Neutrophil (primary cell): ENCODE results near the gene ZNF423.

ENCODE experiments used
- H3K27ac ChIP-seq: fragments of 200-600 bp; sonication (generic); 2 replicates; pipeline ENCODE4 v1.5.1; 2016; ENCODE audit warnings: mild to moderate bottlenecking, moderate library complexity
- H3K27me3 ChIP-seq: fragments of 200-600 bp; sonication (generic); 2 replicates; pipeline ENCODE4 v1.6.0; 2016; ENCODE audit warnings: mild to moderate bottlenecking
- H3K36me3 ChIP-seq: fragments of 200-600 bp; sonication (generic); 2 replicates; pipeline ENCODE4 v1.5.1; 2017
- H3K4me1 ChIP-seq, 2 experiments: fragments of 200-600 bp in 1 of 2; sonication (generic) in 1 of 2; 1 replicate in 1 of 2; 2 replicates in 1 of 2; pipeline versions ENCODE4 v1.5.1 to v1.6.1; 2013 to 2016; ENCODE audit warnings: low read depth in 1 of 2, low read length in 1 of 2, mild to moderate bottlenecking in 1 of 2, moderate library complexity in 1 of 2; ENCODE audit not compliant: control insufficient read depth in 1 of 2, insufficient read depth in 1 of 2
- H3K4me3 ChIP-seq, 2 experiments: fragments of 200-600 bp in 1 of 2; sonication (generic) in 1 of 2; 1 replicate in 1 of 2; 2 replicates in 1 of 2; pipeline ENCODE4 v1.5.1; 2013 to 2016; ENCODE audit warnings: low read depth in 1 of 2, low read length in 1 of 2, mild to moderate bottlenecking in 1 of 2, moderate library complexity in 1 of 2
- H3K9me3 ChIP-seq: fragments of 200-600 bp; sonication (generic); 2 replicates; pipeline ENCODE4 v1.5.1; 2016
- TF ChIP-seq, protein P1 (sequence below): fragments of 200-600 bp; sonication (generic); IDR thresholded peaks from 2 replicates; pipeline ENCODE4 v1.5.1; 2016; ENCODE audit warnings: antibody characterized with exemption

Gene ZNF423

DNA sequence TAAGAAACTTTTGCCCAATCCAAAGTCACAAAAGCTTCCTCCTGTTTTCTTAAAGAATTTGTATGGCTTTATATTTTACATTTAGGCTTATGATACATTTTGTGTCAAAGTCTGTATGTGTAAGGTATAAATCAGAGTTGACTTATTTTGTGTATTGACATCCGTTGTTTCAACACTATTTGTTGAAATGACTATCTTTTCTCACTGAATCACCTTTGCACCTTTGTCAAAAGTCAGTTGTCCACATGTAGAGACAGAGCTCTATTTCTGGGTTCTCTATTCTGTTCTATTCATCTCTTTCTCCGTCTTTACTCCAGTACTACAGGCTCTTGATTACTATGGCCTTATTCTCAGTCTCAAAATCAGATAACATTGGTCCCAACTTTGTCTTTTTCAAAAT, 409.1 kb downstream of the ZNF423 start:
- no peak overlapping the region for H3K27ac ChIP-seq
- H3K9me3 ChIP-seq = no peaks in the 10 kb centered on the region
- no peaks in the 10 kb centered on the region for H3K4me1 ChIP-seq
- no peaks in the 10 kb centered on the region for H3K36me3 ChIP-seq
- TF ChIP-seq, protein P1, sequence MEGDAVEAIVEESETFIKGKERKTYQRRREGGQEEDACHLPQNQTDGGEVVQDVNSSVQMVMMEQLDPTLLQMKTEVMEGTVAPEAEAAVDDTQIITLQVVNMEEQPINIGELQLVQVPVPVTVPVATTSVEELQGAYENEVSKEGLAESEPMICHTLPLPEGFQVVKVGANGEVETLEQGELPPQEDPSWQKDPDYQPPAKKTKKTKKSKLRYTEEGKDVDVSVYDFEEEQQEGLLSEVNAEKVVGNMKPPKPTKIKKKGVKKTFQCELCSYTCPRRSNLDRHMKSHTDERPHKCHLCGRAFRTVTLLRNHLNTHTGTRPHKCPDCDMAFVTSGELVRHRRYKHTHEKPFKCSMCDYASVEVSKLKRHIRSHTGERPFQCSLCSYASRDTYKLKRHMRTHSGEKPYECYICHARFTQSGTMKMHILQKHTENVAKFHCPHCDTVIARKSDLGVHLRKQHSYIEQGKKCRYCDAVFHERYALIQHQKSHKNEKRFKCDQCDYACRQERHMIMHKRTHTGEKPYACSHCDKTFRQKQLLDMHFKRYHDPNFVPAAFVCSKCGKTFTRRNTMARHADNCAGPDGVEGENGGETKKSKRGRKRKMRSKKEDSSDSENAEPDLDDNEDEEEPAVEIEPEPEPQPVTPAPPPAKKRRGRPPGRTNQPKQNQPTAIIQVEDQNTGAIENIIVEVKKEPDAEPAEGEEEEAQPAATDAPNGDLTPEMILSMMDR = no peak
- no peak overlapping the region for H3K4me3 ChIP-seq
- H3K27me3 ChIP-seq = peaks cover 29% of the 10 kb centered on the region

DNA sequence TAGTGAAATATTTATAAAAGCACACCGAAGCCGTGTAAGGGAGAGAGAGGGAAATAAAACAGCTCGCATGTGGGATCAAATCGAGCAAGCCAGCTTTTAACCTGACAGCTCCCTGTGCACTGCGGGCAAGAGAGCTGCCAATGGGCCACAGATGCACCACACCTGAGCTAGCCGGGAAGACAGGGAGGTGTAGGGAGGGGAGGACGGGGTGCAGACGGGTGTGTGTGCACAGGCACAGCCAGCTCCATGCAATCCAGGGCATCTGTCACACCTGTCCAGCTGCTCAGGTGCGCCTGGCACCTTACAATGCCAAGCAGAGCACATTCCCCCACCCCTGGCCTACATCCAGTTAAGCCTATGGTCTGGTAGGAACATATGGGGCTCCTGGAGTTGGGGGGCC, 412.3 kb downstream of the ZNF423 start:
- TF ChIP-seq, protein P1 = no peak
- no peak overlapping the region for H3K27ac ChIP-seq
- H3K4me3 ChIP-seq = no peak overlapping the region
- H3K9me3 ChIP-seq = no peaks in the 10 kb centered on the region
- no peaks in the 10 kb centered on the region for H3K4me1 ChIP-seq
- H3K27me3 ChIP-seq = peaks cover 41% of the 10 kb centered on the region
- no peaks in the 10 kb centered on the region for H3K36me3 ChIP-seq

DNA sequence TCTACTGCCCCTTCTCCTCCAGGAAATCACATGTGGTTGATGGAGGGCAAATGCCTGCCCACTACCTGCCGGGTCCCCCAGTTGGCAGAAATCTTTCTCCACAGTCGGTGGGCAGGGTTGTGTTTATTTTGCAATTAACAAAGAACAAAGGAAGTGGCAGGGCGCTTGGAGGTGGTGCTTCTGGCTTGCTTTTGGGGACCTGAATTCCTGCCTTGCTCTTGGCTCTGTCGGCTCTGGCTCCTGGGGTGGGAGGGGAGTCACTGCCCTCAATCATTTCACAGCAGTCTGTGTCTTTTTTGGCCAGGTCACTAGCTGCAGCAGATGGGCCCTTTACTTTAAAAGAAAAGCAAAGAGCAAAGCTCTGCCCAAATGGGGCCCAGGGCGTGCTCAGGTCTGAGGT, 413.1 kb downstream of the ZNF423 start:
- H3K4me3 ChIP-seq = no peak overlapping the region
- H3K4me1 ChIP-seq = no peaks in the 10 kb centered on the region
- no peaks in the 10 kb centered on the region for H3K9me3 ChIP-seq
- TF ChIP-seq, protein P1 = no peak
- H3K36me3 ChIP-seq = no peaks in the 10 kb centered on the region
- peaks cover 41% of the 10 kb centered on the region for H3K27me3 ChIP-seq
- no peak overlapping the region for H3K27ac ChIP-seq

DNA sequence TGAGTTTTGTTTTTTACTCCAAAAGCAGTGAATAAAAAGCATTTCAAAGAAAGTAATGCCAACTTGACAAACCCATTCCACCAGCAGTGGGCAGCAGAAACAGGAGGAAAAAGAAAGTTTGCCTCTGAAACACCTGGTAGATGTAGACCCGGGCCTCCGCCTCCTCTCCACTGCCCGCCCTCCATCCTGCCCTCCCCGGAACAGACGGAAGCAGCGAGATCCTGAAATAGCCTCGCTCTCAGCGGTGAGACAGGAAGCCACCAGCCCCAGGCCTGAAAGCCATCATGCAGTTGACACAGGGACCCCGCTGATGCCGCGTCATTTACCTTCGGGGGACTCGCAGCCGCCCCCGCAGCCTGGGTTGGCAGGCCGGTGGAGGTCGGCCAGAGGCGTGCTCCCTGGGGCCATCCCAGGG, 414.5 kb downstream of the ZNF423 start:
- Histone ChIP-seq H3K27me3 (peaks cover 41% of the 10 kb centered on the region), H3K4me1 (no peaks in the 10 kb centered on the region), H3K4me3 (no peak overlapping the region), H3K36me3 (no peaks in the 10 kb centered on the region), H3K9me3 (no peaks in the 10 kb centered on the region), H3K27ac (no peak overlapping the region)
- TF ChIP-seq, protein P1 = no peak

DNA sequence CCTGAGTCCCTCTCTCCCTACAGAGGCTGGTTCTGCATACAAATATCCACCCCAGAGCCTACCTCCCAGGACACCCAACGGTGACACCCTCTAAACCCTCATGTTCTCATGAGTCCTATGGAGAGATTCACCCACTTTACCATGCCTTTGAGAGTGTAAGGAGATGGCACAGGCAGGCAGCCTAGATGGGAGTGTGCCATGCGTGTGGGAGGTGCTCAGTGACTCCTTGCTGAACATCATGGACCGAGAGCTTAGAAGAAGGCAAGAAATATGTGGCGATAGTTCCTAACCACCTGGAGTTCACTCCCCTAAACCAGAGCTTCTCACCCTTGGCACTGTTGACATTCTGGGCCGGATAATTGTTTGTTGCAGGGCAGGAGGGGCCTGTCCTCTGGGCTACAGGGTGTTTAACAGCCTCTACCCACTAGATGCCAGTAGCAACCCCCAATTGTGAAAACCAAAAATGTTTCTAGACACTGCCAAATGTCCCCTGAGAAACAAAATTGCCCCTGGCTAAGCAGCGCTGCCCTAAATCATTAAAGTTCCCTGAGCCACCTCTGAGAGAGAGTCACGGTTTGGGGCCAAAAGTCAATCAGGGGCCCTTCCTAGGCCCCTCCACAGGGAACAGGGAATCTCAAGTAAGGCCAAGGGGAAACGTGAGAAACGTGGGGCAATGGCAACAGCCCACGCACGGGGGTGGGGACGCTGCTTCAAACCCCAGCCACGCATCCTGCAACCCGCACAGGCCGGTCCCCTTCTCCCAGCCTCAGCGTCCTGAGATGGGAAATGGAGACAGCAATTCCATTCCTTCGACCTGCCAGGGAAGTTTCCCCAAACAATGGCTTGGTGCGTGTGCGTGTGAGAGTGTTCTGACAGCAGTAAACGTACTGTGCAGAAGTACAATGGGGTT, 415.5 kb downstream of the ZNF423 start:
- Histone ChIP-seq H3K36me3 (no peaks in the 10 kb centered on the region), H3K27ac (no peak overlapping the region)
- TF ChIP-seq, protein P1 = no peak

More for the DNA sequence above, 415.5 kb downstream of the ZNF423 start:
- Histone ChIP-seq H3K4me1 (no peaks in the 10 kb centered on the region), H3K9me3 (no peaks in the 10 kb centered on the region), H3K4me3 (no peak overlapping the region), H3K27me3 (peaks cover 41% of the 10 kb centered on the region)
